ENCODE measurements around the gene GNA15.

Gene GNA15

GRCh38 chr19:3096902-3097326 is 38.9 kb upstream of the GNA15 start:
- no peak for DNase-seq (ENCODE audit: low read depth)
- no peak for TF ChIP-seq CTCF (IDR thresholded peaks at IDR 0.05; ENCODE audit: low read length, missing control alignments)
- peak overlapping the region; percentile 85 for H3K4me3 ChIP-seq (replicated peaks; ENCODE audit: low read depth, low read length)

- H3K4me3 ChIP-seq (replicated peaks; ENCODE audit: low read depth, low read length), result no peak overlapping the region
- TF ChIP-seq CTCF (IDR thresholded peaks at IDR 0.05; ENCODE audit: low read length, missing control alignments), result no peak
- no peak for DNase-seq (ENCODE audit: low read depth)
These were observed 38.4 kb upstream of the GNA15 start for GRCh38 chr19:3097442-3097871.

DNA sequence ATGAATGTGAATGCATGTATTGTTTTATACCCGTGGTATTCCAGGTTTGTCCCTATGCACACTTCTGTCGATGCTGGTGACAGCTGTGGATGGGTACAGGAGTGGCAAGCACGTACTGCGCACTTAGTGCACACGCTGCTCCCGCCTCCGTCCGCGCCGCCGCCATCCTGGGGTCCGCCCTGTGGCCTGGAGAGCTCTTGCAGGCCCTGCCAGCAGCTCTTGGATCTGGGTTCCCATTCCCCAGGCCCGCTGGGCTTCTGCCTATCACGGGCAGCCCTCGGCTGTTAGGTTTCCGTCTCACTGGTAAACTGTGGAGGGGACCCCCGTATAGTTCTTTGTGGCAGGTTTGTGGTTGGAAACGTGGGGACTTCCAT is 37.7 kb upstream of the GNA15 start:
- peak overlapping the region; percentile 37 for H3K4me3 ChIP-seq (replicated peaks; ENCODE audit: low read depth, low read length)

GRCh38 chr19:3098515-3099346 is 37.1 kb upstream of the GNA15 start:
- DNase-seq (ENCODE audit: low read depth), result no peak
- H3K4me3 ChIP-seq (replicated peaks; ENCODE audit: low read depth, low read length), result peak overlapping the region; percentile 37
- TF ChIP-seq CTCF (IDR thresholded peaks at IDR 0.05; ENCODE audit: low read length, missing control alignments), result no peak

More for the DNA sequence above, 37.7 kb upstream of the GNA15 start:
- no peak for DNase-seq (ENCODE audit: low read depth)
- no peak for TF ChIP-seq CTCF (IDR thresholded peaks at IDR 0.05; ENCODE audit: low read length, missing control alignments)

DNA sequence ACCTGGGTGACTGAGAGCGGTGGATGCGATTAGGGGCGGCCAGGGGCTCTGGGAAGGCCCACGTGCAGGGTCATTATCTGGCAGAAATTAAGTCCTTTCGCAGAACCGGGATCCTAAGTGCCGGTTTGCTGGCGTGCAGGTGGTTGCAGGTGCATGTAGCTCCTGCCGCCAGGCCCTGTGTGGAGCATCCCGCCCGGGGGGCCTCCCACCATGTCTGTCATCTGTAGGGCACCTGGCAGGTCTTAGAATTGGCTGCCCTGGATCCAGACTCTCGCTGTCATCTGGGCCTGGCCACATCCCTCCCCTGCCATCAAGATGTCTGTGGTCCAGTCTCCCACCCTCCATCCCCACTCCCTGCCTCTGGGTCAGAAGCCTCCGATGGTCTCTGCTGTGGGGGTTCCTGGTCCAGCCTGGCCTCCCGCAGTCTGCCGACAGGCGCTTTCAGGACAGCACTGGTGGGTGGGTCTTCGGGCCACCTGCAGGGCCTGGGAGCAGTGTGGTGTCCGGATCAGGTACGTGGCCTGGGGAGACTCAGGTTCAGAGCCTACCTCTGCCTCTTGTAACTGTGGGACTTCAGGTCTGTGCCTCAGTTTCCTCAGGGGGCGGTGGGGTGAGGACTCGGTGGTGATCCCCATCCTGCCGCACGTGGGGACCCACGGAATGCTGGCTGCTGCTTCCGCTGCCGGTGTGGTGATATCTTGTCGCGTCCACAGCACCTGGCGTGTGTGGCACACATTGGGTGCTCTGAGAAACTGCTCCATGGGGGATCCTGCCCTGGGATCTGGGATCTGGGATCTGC is 36.3 kb upstream of the GNA15 start:
- DNase-seq (ENCODE audit: low read depth), result no peak
- no peak overlapping the region for H3K4me3 ChIP-seq (replicated peaks; ENCODE audit: low read depth, low read length)
- no peak for TF ChIP-seq CTCF (IDR thresholded peaks at IDR 0.05; ENCODE audit: low read length, missing control alignments)

DNA sequence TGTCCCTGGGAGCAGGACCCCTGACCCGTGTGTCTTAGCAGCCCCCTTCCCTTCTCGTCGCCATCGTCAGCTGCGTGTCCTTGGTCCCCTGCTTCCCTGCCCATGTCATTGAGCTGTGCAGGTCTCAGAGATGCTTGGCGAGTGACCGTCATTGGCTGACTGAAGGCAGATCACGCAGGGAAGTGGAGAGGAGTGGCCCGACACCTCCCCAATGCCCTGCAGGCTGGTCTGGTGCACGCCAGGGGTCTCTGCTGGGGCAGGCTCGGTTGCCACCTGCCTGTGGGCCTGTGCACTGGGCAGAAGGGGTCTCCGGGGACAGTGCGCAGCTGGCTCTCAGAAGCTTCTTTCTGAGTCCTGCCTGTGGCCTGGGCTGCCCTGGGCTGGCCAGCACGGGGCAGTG is 35.5 kb upstream of the GNA15 start:
- no peak overlapping the region for H3K4me3 ChIP-seq (replicated peaks; ENCODE audit: low read depth, low read length)
- no peak for DNase-seq (ENCODE audit: low read depth)
- TF ChIP-seq CTCF (IDR thresholded peaks at IDR 0.05; ENCODE audit: low read length, missing control alignments), result no peak

All from fibroblast of pulmonary artery (primary cell).